GM19467 (cell line): ENCODE results near the gene GSS.
A peak's percentile ranks its signal among the peaks of the same experiment; 100 is the strongest.

Source experiments
- ATAC-seq: cut with Tn5 transposase; IDR thresholded peaks from one replicate; pipeline ENCODE4 v1.9.1; 2021; ENCODE audit warnings: mild to moderate bottlenecking, moderate library complexity; ENCODE audit not compliant: unreplicated experiment

GSS gene

DNA sequence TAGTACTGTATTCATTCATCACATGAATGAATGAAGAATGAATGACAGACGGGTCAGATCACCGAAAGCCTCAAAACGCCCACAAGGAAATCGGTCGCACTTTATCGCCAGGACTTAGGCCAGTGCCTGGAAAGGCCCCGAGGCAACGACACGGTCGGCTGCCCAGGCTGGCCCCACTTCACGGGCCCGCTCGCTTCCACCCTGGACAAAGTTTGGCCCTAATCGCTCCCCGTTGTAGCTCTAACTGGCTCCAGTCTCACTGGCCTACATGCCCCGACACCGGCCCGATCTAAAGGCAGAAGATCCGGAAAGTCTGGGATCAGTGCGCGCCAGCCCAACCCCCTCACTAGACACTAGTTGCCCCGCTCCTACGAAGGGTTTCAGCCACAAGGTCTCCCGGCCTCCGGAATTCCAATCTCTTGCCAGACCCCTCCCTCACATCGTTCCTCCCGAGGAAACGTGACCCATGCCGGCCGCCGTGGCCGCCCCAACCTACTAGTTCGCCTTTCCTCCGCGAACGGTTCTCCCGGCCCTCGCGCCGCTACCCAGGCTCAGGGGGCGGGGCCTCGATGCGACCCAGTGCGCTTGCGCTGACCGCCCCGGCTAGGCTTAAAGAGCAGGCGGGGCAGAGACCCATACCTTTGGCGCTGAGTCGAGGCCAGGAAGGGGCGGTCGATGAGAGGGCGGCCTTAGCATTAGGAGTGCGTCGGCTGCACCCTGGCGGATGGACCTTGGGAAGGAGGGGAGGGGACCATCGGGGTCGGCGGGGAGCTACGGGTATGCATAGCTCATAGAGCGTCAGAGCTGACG is at the start of gene GSS, which contains the start of gene MYH7B:
GSS (minus strand) TSS at position 576 of the 810 bp plus-strand sequence. CDS start 3,954 bp downstream, outside the sequence.
MYH7B (plus strand) TSS at position 638 of the 810 bp plus-strand sequence. CDS start 22,138 bp downstream, outside the sequence.
- peak; percentile 92 for ATAC-seq

DNA sequence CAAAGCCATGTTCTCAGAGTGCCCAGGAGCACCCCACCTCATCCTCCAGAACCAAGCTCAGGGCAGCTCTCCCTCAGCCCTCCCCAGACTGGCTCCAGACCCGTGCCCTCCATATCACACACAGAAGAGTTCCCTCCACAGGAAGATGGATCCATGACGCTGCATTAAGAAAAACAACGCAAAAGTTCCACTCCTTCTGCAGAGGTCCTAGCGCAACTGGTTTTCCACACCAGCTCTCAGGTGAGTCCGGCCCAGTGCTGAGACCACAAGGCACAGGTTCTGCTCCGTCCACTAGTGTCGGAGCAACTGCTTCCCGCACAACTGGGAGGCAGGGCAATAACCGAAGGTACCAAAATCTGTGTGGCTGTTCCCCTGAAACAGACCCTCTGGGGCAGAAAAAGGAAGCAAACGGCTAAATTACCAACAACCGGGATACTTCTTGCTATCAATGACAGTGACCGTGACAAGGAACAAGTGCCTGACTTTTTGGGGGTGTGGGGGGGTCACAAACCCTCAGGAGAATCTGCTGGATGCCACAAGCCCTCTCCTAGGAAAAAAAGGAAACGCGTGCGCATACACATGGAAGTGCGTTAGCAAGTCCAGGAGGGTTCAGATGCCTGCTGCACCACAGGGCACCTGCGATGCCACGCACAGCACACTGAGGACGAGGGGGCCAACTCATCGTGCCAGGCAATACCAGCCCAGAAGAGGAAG is 49.3 kb upstream of the GSS start:
- no peak for ATAC-seq

- ATAC-seq = no peak
These were observed 48.6 kb upstream of the GSS start for GRCh38 chr20:35004051-35004725.

- no peak for ATAC-seq
These were observed 47.8 kb upstream of the GSS start for GRCh38 chr20:35003211-35004031.

GRCh38 chr20:35002426-35003210 is 47.0 kb upstream of the GSS start:
- no peak for ATAC-seq

- no peak for ATAC-seq
These were observed 46.2 kb upstream of the GSS start for GRCh38 chr20:35001596-35002362.

- ATAC-seq = no peak
These were observed 45.5 kb upstream of the GSS start for GRCh38 chr20:35000922-35001595.

- no peak for ATAC-seq
These were observed 44.8 kb upstream of the GSS start for GRCh38 chr20:35000311-35000921.

DNA sequence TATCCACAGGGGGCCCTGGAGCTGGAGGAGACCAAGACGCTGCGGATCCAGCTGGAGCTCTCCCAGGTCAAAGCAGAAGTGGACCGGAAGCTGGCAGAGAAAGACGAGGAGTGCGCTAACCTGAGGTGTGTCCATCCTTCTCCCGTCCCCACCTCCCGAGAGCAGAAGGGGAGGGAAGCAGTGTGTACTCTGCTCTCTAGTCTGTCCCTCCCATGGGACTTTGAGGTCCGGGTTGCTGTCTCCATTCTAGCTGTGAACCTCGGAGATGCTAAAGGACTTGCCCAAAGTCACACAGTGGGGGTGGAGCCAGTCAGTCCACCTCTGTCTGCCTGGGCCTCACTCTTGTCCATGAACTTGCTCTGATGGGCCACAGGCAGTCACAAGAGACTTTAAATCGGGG is 44.2 kb upstream of the GSS start:
- no peak for ATAC-seq

- no peak for ATAC-seq
These were observed 43.4 kb upstream of the GSS start for GRCh38 chr20:34999021-34999451.

- ATAC-seq = no peak
These were observed 42.8 kb upstream of the GSS start for GRCh38 chr20:34998331-34998950.

GRCh38 chr20:34997774-34998173 is 42.2 kb upstream of the GSS start:
- ATAC-seq = no peak

GRCh38 chr20:34997131-34997561 is 41.5 kb upstream of the GSS start:
- ATAC-seq = no peak

- no peak for ATAC-seq
These were observed 40.8 kb upstream of the GSS start for GRCh38 chr20:34996243-34997028.

- ATAC-seq = no peak
These were observed 40.1 kb upstream of the GSS start for GRCh38 chr20:34995696-34996095.

DNA sequence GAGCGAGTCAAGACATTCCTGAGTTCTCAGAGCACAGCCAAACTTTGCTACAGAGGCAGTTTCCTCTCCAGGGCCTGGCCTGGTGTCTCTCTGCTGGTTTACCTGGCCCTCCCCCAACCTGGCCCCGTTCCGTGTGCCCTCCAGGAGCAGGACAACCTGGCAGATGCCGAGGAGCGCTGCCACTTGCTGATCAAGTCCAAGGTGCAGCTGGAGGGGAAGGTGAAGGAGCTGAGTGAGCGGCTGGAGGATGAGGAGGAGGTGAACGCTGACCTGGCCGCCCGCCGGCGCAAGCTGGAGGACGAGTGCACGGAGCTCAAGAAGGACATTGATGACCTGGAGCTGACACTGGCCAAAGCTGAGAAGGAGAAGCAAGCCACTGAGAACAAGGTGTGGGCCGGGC is 39.6 kb upstream of the GSS start:
- no peak for ATAC-seq
